Neural cell (in vitro differentiated cells): ENCODE measurements around the gene RPA3. TPM values are rescaled to one million over a fixed set of nuclear protein-coding genes. Genes with fewer than 3 reads are reported as not detected.

ENCODE experiments used
- H2AFZ ChIP-seq: fragments of 200-600, 300-800 bp; sonication (generic), shearing (Covaris generic); 2 replicates; pipeline ENCODE4 v1.6.0; 2014; ENCODE audit warnings: low read depth, mild to moderate bottlenecking, antibody characterized with exemption, low read length, moderate library complexity
- H3F3A ChIP-seq: fragments of 200-600 bp; shearing (Covaris generic); 2 replicates; pipeline ENCODE4 v1.6.1; 2016; ENCODE audit warnings: mild to moderate bottlenecking, moderate library complexity, mixed read lengths, antibody characterized with exemption, low read length; ENCODE audit not compliant: insufficient read depth, poor library complexity, severe bottlenecking
- H3K27ac ChIP-seq: fragments of 200-600, 300-800 bp; sonication (generic), shearing (Covaris generic); 2 replicates; pipeline ENCODE4 v1.5.1; 2014; ENCODE audit warnings: mild to moderate bottlenecking, low read length, moderate library complexity
- H3K27me3 ChIP-seq: fragments of 300-800, 200-600 bp; sonication (generic), shearing (Covaris generic); 2 replicates; pipeline ENCODE4 v1.6.0; 2014; ENCODE audit warnings: mild to moderate bottlenecking, low read depth, low read length, moderate library complexity; ENCODE audit not compliant: insufficient read depth
- H3K36me3 ChIP-seq: fragments of 300-800, 200-600 bp; sonication (generic), shearing (Covaris generic); 2 replicates; pipeline ENCODE4 v1.5.1; 2014; ENCODE audit warnings: mild to moderate bottlenecking, antibody characterized with exemption, low read length, moderate library complexity; ENCODE audit not compliant: insufficient read depth
- H3K4me2 ChIP-seq: fragments of 300-800, 200-600 bp; sonication (generic), shearing (Covaris generic); 2 replicates; pipeline ENCODE4 v1.6.0; 2014; ENCODE audit warnings: mild to moderate bottlenecking, low read length
- H3K4me3 ChIP-seq: fragments of 300-800, 200-600 bp; sonication (generic), shearing (Covaris generic); 2 replicates; pipeline ENCODE4 v1.5.1; 2014; ENCODE audit warnings: mild to moderate bottlenecking, low read length, moderate library complexity
- H3K79me2 ChIP-seq: fragments of 200-600 bp; shearing (Covaris generic); replicated peaks from 2 replicates; pipeline ENCODE4 v1.6.0; 2014; ENCODE audit warnings: mild to moderate bottlenecking, low read length, moderate library complexity; ENCODE audit not compliant: insufficient read depth
- H3K9ac ChIP-seq: fragments of 300-800, 200-600 bp; sonication (generic), shearing (Covaris generic); 2 replicates; pipeline ENCODE4 v1.6.1; 2016; ENCODE audit warnings: mild to moderate bottlenecking, low read length, mixed read lengths
- H3K9me2 ChIP-seq: fragments of 200-600 bp; shearing (Covaris generic); 2 replicates; pipeline ENCODE4 v1.6.1; 2016; ENCODE audit warnings: mild to moderate bottlenecking, low read length, mixed read lengths; ENCODE audit not compliant: insufficient read depth
- H3K9me3 ChIP-seq: fragments of 200-600, 300-800 bp; sonication (generic), shearing (Covaris generic); 2 replicates; pipeline ENCODE4 v1.6.1; 2016; ENCODE audit warnings: mild to moderate bottlenecking, mixed run types, low read length, moderate library complexity, mixed read lengths
- H4K20me1 ChIP-seq: fragments of 200-600 bp; shearing (Covaris generic); 2 replicates; pipeline ENCODE4 v1.6.1; 2016; ENCODE audit warnings: mild to moderate bottlenecking, mixed run types; ENCODE audit not compliant: insufficient read depth
- EP300 ChIP-seq: fragments of 450-650 bp; conservative IDR thresholded peaks from 2 replicates; pipeline ENCODE4 v1.6.1; 2014; ENCODE audit warnings: antibody characterized with exemption, mild to moderate bottlenecking, moderate library complexity; ENCODE audit not compliant: poor library complexity, severe bottlenecking
- EZH2 ChIP-seq: fragments of 200-600, 300-800 bp; shearing (Covaris generic), sonication (generic); IDR thresholded peaks from 2 replicates; pipeline ENCODE4 v1.6.1; 2014; ENCODE audit warnings: antibody characterized with exemption, low read length, borderline replicate concordance, mild to moderate bottlenecking; ENCODE audit not compliant: insufficient read depth, poor library complexity, severe bottlenecking
- MXI1 ChIP-seq: fragments of 450-650 bp; conservative IDR thresholded peaks from 2 replicates; pipeline ENCODE4 v1.6.1; 2014; ENCODE audit warnings: antibody characterized with exemption, mild to moderate bottlenecking; ENCODE audit not compliant: poor library complexity, severe bottlenecking
- POLR2AphosphoS5 ChIP-seq: IDR thresholded peaks from 2 replicates; pipeline ENCODE4 v1.6.1; 2012
- RAD21 ChIP-seq: fragments of 450-650 bp; conservative IDR thresholded peaks from 2 replicates; pipeline ENCODE4 v1.6.1; 2014; ENCODE audit warnings: antibody characterized with exemption, mild to moderate bottlenecking, moderate library complexity
- SMC3 ChIP-seq: fragments of 450-650 bp; conservative IDR thresholded peaks from 2 replicates; pipeline ENCODE4 v1.6.1; 2014; ENCODE audit warnings: antibody characterized with exemption, mild to moderate bottlenecking, moderate library complexity; ENCODE audit not compliant: poor library complexity
- TAF1 ChIP-seq: IDR thresholded peaks from 2 replicates; pipeline ENCODE4 v1.6.1; 2012; ENCODE audit warnings: low read depth
- polyA plus RNA-seq: library from polyadenylated mRNA; depleted of rRNA; stranded (reverse); fragments of >200 nt; gene quantifications from 2 replicates; pipeline ENCODE4 v1.2.3, GENCODE V29; 2014
- TF ChIP-seq, protein P1 (sequence below): IDR thresholded peaks from 2 replicates; pipeline ENCODE4 v1.6.1; 2012; ENCODE audit warnings: borderline replicate concordance
- TF ChIP-seq, protein P2 (sequence below): fragments of 450-650 bp; IDR thresholded peaks from 2 replicates; pipeline ENCODE4 v1.5.1; 2014; ENCODE audit warnings: antibody characterized with exemption, mild to moderate bottlenecking, moderate library complexity; ENCODE audit not compliant: poor library complexity, severe bottlenecking

Gene RPA3
- polyA plus RNA-seq, 1 donor from 2014 or later: 50.1 TPM

DNA sequence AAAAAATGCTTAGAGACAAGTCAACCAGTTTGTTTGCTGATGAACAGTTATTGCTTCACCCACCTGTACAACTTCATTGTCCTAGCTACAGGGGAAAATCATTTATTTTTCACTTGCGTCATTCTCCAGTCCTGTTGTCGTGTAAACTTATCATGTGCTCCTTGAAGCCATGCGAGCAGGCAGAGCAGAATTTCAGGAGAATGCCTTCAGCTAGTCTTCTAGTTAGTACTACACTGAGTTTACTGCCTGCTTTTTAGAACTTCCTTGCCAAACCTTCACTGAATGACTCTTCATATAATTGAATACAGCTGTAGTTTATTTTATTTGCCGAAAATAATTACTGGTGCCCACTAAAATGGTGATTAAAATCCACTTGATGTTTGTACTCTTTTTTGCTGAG, 15.6 kb downstream of the RPA3 start:
- TF ChIP-seq EZH2: no peak
- H3K4me2 ChIP-seq: no peak overlapping the region

DNA sequence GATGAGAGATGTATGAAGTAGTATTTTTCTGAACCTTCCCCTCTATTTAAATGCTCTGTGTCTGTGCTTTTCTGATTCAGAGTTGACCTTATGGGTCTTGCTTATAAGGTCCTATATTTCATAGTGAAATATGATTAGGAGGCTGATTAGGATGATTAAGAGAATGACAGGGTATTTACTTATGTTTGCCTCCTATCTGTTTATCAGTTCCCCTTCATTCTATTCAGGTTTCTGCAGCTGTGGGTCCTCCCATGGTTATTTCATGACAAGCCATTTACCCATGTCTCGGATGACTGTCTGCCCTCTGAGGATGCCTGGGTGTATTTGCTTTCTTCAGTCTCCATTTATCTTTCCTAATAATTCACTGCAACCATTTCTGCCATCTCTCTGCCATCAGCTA, 16.9 kb downstream of the RPA3 start:
- Histone ChIP-seq H3K9me3 (no peaks in the 10 kb centered on the region), H3K79me2 (no peaks in the 10 kb centered on the region), H3K9me2 (no peaks in the 10 kb centered on the region), H3K36me3 (no peaks in the 10 kb centered on the region), H3K27ac (no peak overlapping the region), H2AFZ (no peak overlapping the region), H3F3A (no peaks in the 10 kb centered on the region), H3K4me3 (no peak overlapping the region), H4K20me1 (no peaks in the 10 kb centered on the region), H3K9ac (no peak overlapping the region), H3K27me3 (no peaks in the 10 kb centered on the region), H3K4me2 (no peak overlapping the region)
- TF ChIP-seq MXI1 (no peak), TAF1 (no peak), SMC3 (no peak), POLR2AphosphoS5 (no peak), RAD21 (no peak), EP300 (no peak), EZH2 (no peak)
- TF ChIP-seq, protein P1, sequence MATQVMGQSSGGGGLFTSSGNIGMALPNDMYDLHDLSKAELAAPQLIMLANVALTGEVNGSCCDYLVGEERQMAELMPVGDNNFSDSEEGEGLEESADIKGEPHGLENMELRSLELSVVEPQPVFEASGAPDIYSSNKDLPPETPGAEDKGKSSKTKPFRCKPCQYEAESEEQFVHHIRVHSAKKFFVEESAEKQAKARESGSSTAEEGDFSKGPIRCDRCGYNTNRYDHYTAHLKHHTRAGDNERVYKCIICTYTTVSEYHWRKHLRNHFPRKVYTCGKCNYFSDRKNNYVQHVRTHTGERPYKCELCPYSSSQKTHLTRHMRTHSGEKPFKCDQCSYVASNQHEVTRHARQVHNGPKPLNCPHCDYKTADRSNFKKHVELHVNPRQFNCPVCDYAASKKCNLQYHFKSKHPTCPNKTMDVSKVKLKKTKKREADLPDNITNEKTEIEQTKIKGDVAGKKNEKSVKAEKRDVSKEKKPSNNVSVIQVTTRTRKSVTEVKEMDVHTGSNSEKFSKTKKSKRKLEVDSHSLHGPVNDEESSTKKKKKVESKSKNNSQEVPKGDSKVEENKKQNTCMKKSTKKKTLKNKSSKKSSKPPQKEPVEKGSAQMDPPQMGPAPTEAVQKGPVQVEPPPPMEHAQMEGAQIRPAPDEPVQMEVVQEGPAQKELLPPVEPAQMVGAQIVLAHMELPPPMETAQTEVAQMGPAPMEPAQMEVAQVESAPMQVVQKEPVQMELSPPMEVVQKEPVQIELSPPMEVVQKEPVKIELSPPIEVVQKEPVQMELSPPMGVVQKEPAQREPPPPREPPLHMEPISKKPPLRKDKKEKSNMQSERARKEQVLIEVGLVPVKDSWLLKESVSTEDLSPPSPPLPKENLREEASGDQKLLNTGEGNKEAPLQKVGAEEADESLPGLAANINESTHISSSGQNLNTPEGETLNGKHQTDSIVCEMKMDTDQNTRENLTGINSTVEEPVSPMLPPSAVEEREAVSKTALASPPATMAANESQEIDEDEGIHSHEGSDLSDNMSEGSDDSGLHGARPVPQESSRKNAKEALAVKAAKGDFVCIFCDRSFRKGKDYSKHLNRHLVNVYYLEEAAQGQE: no peak
- TF ChIP-seq, protein P2, sequence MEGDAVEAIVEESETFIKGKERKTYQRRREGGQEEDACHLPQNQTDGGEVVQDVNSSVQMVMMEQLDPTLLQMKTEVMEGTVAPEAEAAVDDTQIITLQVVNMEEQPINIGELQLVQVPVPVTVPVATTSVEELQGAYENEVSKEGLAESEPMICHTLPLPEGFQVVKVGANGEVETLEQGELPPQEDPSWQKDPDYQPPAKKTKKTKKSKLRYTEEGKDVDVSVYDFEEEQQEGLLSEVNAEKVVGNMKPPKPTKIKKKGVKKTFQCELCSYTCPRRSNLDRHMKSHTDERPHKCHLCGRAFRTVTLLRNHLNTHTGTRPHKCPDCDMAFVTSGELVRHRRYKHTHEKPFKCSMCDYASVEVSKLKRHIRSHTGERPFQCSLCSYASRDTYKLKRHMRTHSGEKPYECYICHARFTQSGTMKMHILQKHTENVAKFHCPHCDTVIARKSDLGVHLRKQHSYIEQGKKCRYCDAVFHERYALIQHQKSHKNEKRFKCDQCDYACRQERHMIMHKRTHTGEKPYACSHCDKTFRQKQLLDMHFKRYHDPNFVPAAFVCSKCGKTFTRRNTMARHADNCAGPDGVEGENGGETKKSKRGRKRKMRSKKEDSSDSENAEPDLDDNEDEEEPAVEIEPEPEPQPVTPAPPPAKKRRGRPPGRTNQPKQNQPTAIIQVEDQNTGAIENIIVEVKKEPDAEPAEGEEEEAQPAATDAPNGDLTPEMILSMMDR: no peak

More for the DNA sequence above, 15.6 kb downstream of the RPA3 start:
- Histone ChIP-seq H3K79me2 (no peaks in the 10 kb centered on the region), H3K9me2 (no peaks in the 10 kb centered on the region), H3K36me3 (no peaks in the 10 kb centered on the region), H3F3A (no peaks in the 10 kb centered on the region), H3K27me3 (no peaks in the 10 kb centered on the region), H3K9ac (no peak overlapping the region), H3K4me3 (no peak overlapping the region), H3K27ac (no peak overlapping the region), H2AFZ (no peak overlapping the region), H4K20me1 (no peaks in the 10 kb centered on the region), H3K9me3 (no peaks in the 10 kb centered on the region)

DNA sequence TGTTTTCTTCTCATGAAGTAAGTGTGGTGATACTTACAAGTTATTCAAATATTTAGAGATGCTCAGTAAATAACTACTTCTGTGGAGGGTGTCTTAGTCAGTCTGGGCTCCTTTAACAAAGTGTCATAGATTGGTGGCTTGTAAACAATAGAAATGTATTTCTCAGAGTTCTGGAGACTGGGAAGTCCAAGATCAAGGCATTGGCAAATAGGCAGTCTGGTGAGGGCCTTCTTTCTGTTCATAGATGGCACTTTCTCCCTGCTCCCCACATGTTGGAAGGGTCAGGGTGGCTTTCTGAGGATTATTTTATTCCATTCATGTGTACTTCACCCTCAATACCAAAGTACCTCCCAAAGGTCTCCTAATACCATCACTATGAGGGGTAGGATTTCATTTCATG, 18.4 kb downstream of the RPA3 start:
- H3K4me2 ChIP-seq: no peak overlapping the region
- H3K27me3 ChIP-seq: no peaks in the 10 kb centered on the region
- no peaks in the 10 kb centered on the region for H4K20me1 ChIP-seq
- H3K9ac ChIP-seq: no peak overlapping the region
- no peaks in the 10 kb centered on the region for H3K9me3 ChIP-seq
- TF ChIP-seq RAD21 (no peak), EZH2 (no peak), POLR2AphosphoS5 (no peak), SMC3 (no peak)
- TF ChIP-seq, protein P2: no peak
- no peak overlapping the region for H2AFZ ChIP-seq
- H3K4me3 ChIP-seq: no peak overlapping the region
- H3K27ac ChIP-seq: no peak overlapping the region
- no peaks in the 10 kb centered on the region for H3F3A ChIP-seq
- H3K79me2 ChIP-seq: no peaks in the 10 kb centered on the region
- H3K9me2 ChIP-seq: no peaks in the 10 kb centered on the region
- no peaks in the 10 kb centered on the region for H3K36me3 ChIP-seq
